Measurements from ENCODE around the gene VPS11. TPM values are rescaled to one million over a fixed set of nuclear protein-coding genes. Genes with fewer than 3 reads are reported as not detected.

The VPS11 gene
- total RNA-seq, 1 experiment from 2014 or later, result 43.2 TPM

- Histone ChIP-seq H3K4me3 (ENCODE audit: low read depth, low read length) (peak overlapping the region; percentile 95), H3K9me3 (no peaks in the 10 kb centered on the region), H3K4me1 (peaks cover 57% of the 10 kb centered on the region), H3K36me3 (ENCODE audit: control insufficient read depth, insufficient read depth, low read length) (peaks cover 18% of the 10 kb centered on the region), H3K27me3 (replicated peaks; ENCODE audit: control insufficient read depth, insufficient read depth, low read length) (no peaks in the 10 kb centered on the region)
- TF ChIP-seq CTCF (IDR thresholded peaks at IDR 0.05; ENCODE audit: insufficient read depth in 1 of 2, low read depth in 1 of 2, low read length in 1 of 2, severe bottlenecking in 1 of 2, unreplicated experiment in 1 of 2), result no peak
- no peak for DNase-seq
- ChIA-PET POLR2A (interaction anchor here (0.5 to 1.3 kb wide), 2 partner anchors 14 to 42 kb away, joined by 3 to 6 read pairs; no protein-coding TSS in a partner anchor), CTCF (no interaction called here)
- no peaks in the 10 kb centered on the region for H3K9me3 Mint-ChIP-seq (ENCODE audit: unreplicated experiment)
- peaks cover 66% of the 10 kb centered on the region for H3K36me3 Mint-ChIP-seq (ENCODE audit: insufficient read depth, unreplicated experiment)
- no TSS peak for BruUV-seq (replicated peaks)
- H3K27ac Mint-ChIP-seq (ENCODE audit: unreplicated experiment), result peak overlapping the region; percentile 90
- H3K4me1 Mint-ChIP-seq (ENCODE audit: low read depth, unreplicated experiment), result peaks cover 60% of the 10 kb centered on the region
- no peaks in the 10 kb centered on the region for H3K27me3 Mint-ChIP-seq (ENCODE audit: insufficient read depth, unreplicated experiment)
- peak overlapping the region; percentile 93 for H3K4me3 Mint-ChIP-seq (ENCODE audit: unreplicated experiment)
- intact Hi-C loops (cut with micrococcal nuclease; ENCODE audit: unreplicated experiment), result loop anchor here (1.0 kb wide), 1 partner anchor 30 kb away; the partner anchor contains the start of gene CENATAC
These were observed 39.1 kb upstream of the VPS11 start for GRCh38 chr11:119028346-119029068.

GRCh38 chr11:119029069-119029339 lies 38.6 kb upstream of the VPS11 start:
- TSS peak; percentile 22 for BruUV-seq (replicated peaks)
- CTCF ChIA-PET, result interaction anchor here (1.5 kb wide), 1 partner anchor 14 kb away, joined by 5 read pairs; no protein-coding TSS in a partner anchor
- no peak for TF ChIP-seq CTCF (IDR thresholded peaks at IDR 0.05; ENCODE audit: insufficient read depth in 1 of 2, low read depth in 1 of 2, low read length in 1 of 2, severe bottlenecking in 1 of 2, unreplicated experiment in 1 of 2)

GRCh38 chr11:119029340-119030028 lies 38.1 kb upstream of the VPS11 start:
- CTCF ChIA-PET, result interaction anchor here (0.5 to 1.5 kb wide), 4 partner anchors 10 to 180 kb away, joined by 3 to 5 read pairs (median 4); no protein-coding TSS in a partner anchor
- POLR2A ChIA-PET, result interaction anchor here (0.7 to 1.4 kb wide), 5 partner anchors 8 to 55 kb away, joined by 3 to 6 read pairs (median 6); partner anchors contain the start of genes HMBS, HYOU1 and TRAPPC4
- Histone ChIP-seq H3K36me3 (ENCODE audit: control insufficient read depth, insufficient read depth, low read length) (peaks cover 18% of the 10 kb centered on the region), H3K27me3 (replicated peaks; ENCODE audit: control insufficient read depth, insufficient read depth, low read length) (no peaks in the 10 kb centered on the region), H3K4me1 (peaks cover 47% of the 10 kb centered on the region), H3K9me3 (no peaks in the 10 kb centered on the region), H3K4me3 (ENCODE audit: low read depth, low read length) (peak overlapping the region; percentile 95)
- intact Hi-C loops (cut with micrococcal nuclease; ENCODE audit: unreplicated experiment), result loop anchor here (1.0 to 2.0 kb wide), 4 partner anchors 11 to 55 kb away; partner anchors contain the start of genes CENATAC, HMBS, HYOU1 and RPS25
- peak; percentile 92 to 95 for DNase-seq
- peaks cover 56% of the 10 kb centered on the region for H3K36me3 Mint-ChIP-seq (ENCODE audit: insufficient read depth, unreplicated experiment)
- no peaks in the 10 kb centered on the region for H3K9me3 Mint-ChIP-seq (ENCODE audit: unreplicated experiment)
- peak in 1 of 2 experiments; percentile 20 for TF ChIP-seq CTCF (IDR thresholded peaks at IDR 0.05; ENCODE audit: insufficient read depth in 1 of 2, low read depth in 1 of 2, low read length in 1 of 2, severe bottlenecking in 1 of 2, unreplicated experiment in 1 of 2)
- no peaks in the 10 kb centered on the region for H3K27me3 Mint-ChIP-seq (ENCODE audit: insufficient read depth, unreplicated experiment)
- peak overlapping the region; percentile 93 for H3K4me3 Mint-ChIP-seq (ENCODE audit: unreplicated experiment)
- TSS peak; percentile 97 for BruUV-seq (replicated peaks)
- peaks cover 52% of the 10 kb centered on the region for H3K4me1 Mint-ChIP-seq (ENCODE audit: low read depth, unreplicated experiment)
- H3K27ac Mint-ChIP-seq (ENCODE audit: unreplicated experiment), result peak overlapping the region; percentile 90

More at GRCh38 chr11:119029069-119029339, 38.6 kb upstream of the VPS11 start:
- Mint-ChIP-seq H3K36me3 (ENCODE audit: insufficient read depth, unreplicated experiment) (peaks cover 61% of the 10 kb centered on the region), H3K27me3 (ENCODE audit: insufficient read depth, unreplicated experiment) (no peaks in the 10 kb centered on the region), H3K9me3 (ENCODE audit: unreplicated experiment) (no peaks in the 10 kb centered on the region), H3K4me3 (ENCODE audit: unreplicated experiment) (peak overlapping the region; percentile 93), H3K4me1 (ENCODE audit: low read depth, unreplicated experiment) (peaks cover 56% of the 10 kb centered on the region), H3K27ac (ENCODE audit: unreplicated experiment) (peak overlapping the region; percentile 90)
- peaks cover 52% of the 10 kb centered on the region for H3K4me1 ChIP-seq
- peaks cover 18% of the 10 kb centered on the region for H3K36me3 ChIP-seq (ENCODE audit: control insufficient read depth, insufficient read depth, low read length)
- H3K9me3 ChIP-seq, result no peaks in the 10 kb centered on the region
- H3K27me3 ChIP-seq (replicated peaks; ENCODE audit: control insufficient read depth, insufficient read depth, low read length), result no peaks in the 10 kb centered on the region
- POLR2A ChIA-PET, result interaction anchor here (1.2 to 1.4 kb wide), 3 partner anchors 8 to 56 kb away, joined by 3 to 6 read pairs (median 4); partner anchors contain the start of gene HMBS
- peak overlapping the region; percentile 95 for H3K4me3 ChIP-seq (ENCODE audit: low read depth, low read length)
- intact Hi-C loops (cut with micrococcal nuclease; ENCODE audit: unreplicated experiment), result loop anchor here (1.0 kb wide), 1 partner anchor 31 kb away; the partner anchor contains the start of gene CENATAC
- no peak for DNase-seq
